ENCODE data around the gene POLR2I. TPM values are rescaled to one million over a fixed set of nuclear protein-coding genes. Genes with fewer than 3 reads are reported as not detected.
A peak's percentile ranks its signal among the peaks of the same experiment; 100 is the strongest.

POLR2I gene
- total RNA-seq: 10 to 100 TPM; 27.4 to 54.8 (median 50.7) TPM
- total RNA-seq (2013): 29.5 TPM
- 9.3 to 40.3 (median 15.6) reads per million in 29 experiments for total RNA-seq

DNA sequence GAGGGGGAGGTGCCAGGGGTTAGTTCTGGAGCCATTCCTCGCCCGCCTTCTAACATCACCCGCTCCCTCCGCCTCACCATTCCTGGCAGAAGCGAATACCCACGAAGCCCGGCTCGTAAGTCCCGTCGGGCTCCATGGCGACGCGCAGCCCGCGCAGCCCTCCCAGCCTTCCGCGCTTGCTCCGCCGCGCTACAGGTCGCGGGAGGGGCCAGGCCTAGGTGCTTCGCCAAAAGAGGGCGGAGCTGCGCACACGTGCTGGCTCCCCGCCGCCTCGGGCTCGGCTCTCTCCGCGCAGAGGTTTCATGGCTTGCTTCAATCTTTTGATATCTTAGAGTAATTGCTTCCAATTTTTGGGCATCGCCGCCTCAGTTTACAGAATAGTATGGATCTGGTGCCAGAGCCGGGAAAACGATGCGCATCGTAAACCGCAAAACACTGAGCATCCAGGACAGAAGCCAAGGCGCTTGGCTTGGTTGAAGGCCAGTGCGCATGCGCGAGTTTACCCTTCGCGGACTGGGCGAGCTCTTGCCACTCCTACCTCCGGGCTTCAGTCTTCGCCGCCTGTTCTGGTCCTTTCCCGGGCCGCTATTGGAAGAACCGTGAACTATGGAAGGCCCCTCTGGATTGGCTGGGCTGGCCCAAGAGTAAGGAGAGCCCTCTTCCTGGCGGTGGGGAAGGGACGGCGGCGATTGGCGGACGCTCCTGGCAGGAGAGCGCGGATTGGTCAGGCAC is at the start of gene POLR2I:
Gene POLR2I, minus strand, starts transcription at position 155 of the 732 bp plus-strand sequence. Its CDS starts 19 bp downstream, at position 136.
- POLR2A ChIA-PET: interaction anchor here (0.6 to 0.9 kb wide), 4 partner anchors 100 to 1108 kb away, joined by 3 to 9 read pairs (median 4); partner anchors contain the start of genes ZNF146 (in 1 of the 2) and ZNF565 (in 1 of the 2)
- under 1% methylated on average over 54 of the region's 60 CpGs for WGBS (ENCODE audit: insufficient coverage)
- CTCF ChIA-PET: interaction anchor here in 1 of 2 donors (0.5 to 1.8 kb wide), 6 partner anchors 12 to 1666 kb away, joined by 3 to 7 read pairs (median 3); no protein-coding TSS in a partner anchor

DNA sequence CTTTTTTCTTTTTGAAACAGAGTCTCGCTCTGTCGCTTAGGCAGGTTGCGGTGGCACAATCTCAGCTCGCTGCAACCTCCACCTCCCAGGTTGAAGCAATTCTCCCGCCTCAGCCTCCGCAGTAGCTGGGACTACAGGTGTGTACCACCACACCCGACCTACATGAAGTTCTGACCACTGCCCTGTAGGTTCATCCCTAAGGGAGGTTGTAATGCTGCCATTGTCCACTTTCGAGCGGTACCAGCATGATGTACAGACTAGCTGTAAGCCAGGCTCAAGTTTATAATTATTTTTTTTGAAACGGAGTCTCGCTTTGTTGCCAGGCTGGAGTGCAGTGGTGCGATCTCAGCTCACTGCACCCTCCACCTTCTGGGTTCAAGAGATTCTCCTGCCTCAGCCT is 49.1 kb upstream of the POLR2I start:
- Mint-ChIP-seq H3K27ac (no peak overlapping the region), H3K36me3 (no peaks in the 10 kb centered on the region), H3K4me3 (no peak overlapping the region), H3K9me3 (no peaks in the 10 kb centered on the region), H3K4me1 (no peaks in the 10 kb centered on the region), H3K27me3 (no peaks in the 10 kb centered on the region)
- POLR2A ChIA-PET: no interaction called here
- Histone ChIP-seq H3K27ac (ENCODE audit: low read length) (no peak overlapping the region), H3K36me3 (ENCODE audit: control insufficient read depth in 2 of 2, extremely low read depth in 1 of 2, insufficient read depth in 1 of 2, low read length in 1 of 2) (no peaks in the 10 kb centered on the region), H3K9me3 (no peaks in the 10 kb centered on the region), H3K4me1 (ENCODE audit: control insufficient read depth in 1 of 2, extremely low read depth in 1 of 2, insufficient read depth in 2 of 2, low read length in 2 of 2) (no peaks in the 10 kb centered on the region), H3K27me3 (replicated peaks in 1 of 2; ENCODE audit: control insufficient read depth in 2 of 2, extremely low read depth in 1 of 2, insufficient read depth in 2 of 2, low read length in 1 of 2) (no peaks in the 10 kb centered on the region), H3K4me3 (ENCODE audit: control insufficient read depth in 1 of 2, extremely low read depth in 1 of 2, low read length in 1 of 2) (no peak overlapping the region)
- DNase-seq (no peak), ATAC-seq (replicated peaks in 1 of 4) (no peak)
- WGBS (ENCODE audit: insufficient coverage): 91% methylated on average over 11 of the region's 12 CpGs
- CTCF ChIA-PET: no interaction called here

More for the DNA sequence above, at the start of gene POLR2I:
- Mint-ChIP-seq H3K4me3 (peak within 1 kb of the TSS; percentile 87 to 94 (median 90)), H3K27me3 (no peaks in the 10 kb centered on the region), H3K27ac (peak within 1 kb of the TSS; percentile 96 to 97), H3K36me3 (peaks cover 31% of the 10 kb centered on the region), H3K4me1 (peaks cover 45 to 48% (median 48%) of the 10 kb centered on the region in 3 donors), H3K9me3 (no peaks in the 10 kb centered on the region)
- Histone ChIP-seq H3K36me3 (ENCODE audit: control insufficient read depth in 2 of 2, extremely low read depth in 1 of 2, insufficient read depth in 1 of 2, low read length in 1 of 2) (peaks cover 4 to 42% of the 10 kb centered on the region in 2 donors), H3K4me3 (ENCODE audit: control insufficient read depth in 1 of 2, extremely low read depth in 1 of 2, low read length in 1 of 2) (peak within 1 kb of the TSS; percentile 61 to 94), H3K9me3 (no peaks in the 10 kb centered on the region), H3K27me3 (replicated peaks in 1 of 2; ENCODE audit: control insufficient read depth in 2 of 2, extremely low read depth in 1 of 2, insufficient read depth in 2 of 2, low read length in 1 of 2) (no peaks in the 10 kb centered on the region), H3K27ac (ENCODE audit: low read length) (peak within 1 kb of the TSS; percentile 68), H3K4me1 (ENCODE audit: control insufficient read depth in 1 of 2, extremely low read depth in 1 of 2, insufficient read depth in 2 of 2, low read length in 2 of 2) (peaks cover 5 to 40% of the 10 kb centered on the region in 2 experiments)
- peak; percentile 96 to 100 (median 99) for DNase-seq
- ATAC-seq (replicated peaks in 1 of 4): peak; percentile 87 to 89 (median 88)

DNA sequence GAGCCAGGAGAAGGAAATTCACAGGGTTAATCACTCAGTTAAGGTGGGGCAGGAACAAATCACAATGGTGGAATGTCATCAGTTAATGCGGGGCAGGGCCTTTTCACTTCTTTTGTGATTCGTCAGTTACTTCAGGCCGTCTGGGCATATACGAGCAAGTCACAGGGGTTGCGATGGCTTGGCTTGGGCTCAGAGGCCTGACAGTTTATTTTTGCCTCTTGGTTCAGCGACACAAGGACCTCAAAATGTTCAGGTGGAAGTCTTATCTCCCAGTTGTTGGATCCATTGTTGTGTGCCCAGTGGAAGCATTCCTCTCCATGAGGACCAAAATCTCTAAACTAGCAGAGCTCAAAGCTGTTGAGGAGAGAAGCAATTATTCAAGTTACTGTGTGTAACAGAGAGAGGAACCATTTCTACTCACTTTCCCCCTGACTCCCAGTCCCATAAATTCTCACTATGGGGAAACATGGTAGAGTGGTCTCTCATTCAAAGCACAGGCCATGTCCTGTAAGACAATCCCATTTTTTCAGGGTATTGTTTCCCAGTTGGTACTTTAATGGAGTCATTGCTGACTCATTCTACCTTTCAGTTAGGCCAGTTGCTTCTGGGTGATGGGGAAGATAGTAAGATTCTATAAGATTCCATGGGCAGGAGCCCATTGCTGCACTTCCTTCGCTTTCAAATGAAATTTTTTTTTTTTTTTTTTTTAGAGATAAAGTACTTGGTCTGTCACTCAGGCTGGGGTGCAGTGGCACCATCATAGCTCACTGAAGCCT is 46.3 kb upstream of the POLR2I start:
- H3K27me3 ChIP-seq (replicated peaks in 1 of 2; ENCODE audit: control insufficient read depth in 2 of 2, extremely low read depth in 1 of 2, insufficient read depth in 2 of 2, low read length in 1 of 2): no peaks in the 10 kb centered on the region
- no peaks in the 10 kb centered on the region for H3K4me1 ChIP-seq (ENCODE audit: control insufficient read depth in 1 of 2, extremely low read depth in 1 of 2, insufficient read depth in 2 of 2, low read length in 2 of 2)
- Mint-ChIP-seq H3K4me1 (no peaks in the 10 kb centered on the region), H3K36me3 (no peaks in the 10 kb centered on the region), H3K27me3 (no peaks in the 10 kb centered on the region), H3K27ac (no peak overlapping the region), H3K9me3 (no peaks in the 10 kb centered on the region), H3K4me3 (no peak overlapping the region)
- no peaks in the 10 kb centered on the region for H3K36me3 ChIP-seq (ENCODE audit: control insufficient read depth in 2 of 2, extremely low read depth in 1 of 2, insufficient read depth in 1 of 2, low read length in 1 of 2)
- CTCF ChIA-PET: interaction anchor here in 1 of 2 donors (0.6 kb wide), 1 partner anchor 33 kb away, joined by 3 read pairs; no protein-coding TSS in a partner anchor
- H3K9me3 ChIP-seq: no peaks in the 10 kb centered on the region
- no peak overlapping the region for H3K27ac ChIP-seq (ENCODE audit: low read length)
- WGBS (ENCODE audit: insufficient coverage): 95% methylated on average over 6 of the region's 7 CpGs
- no peak overlapping the region for H3K4me3 ChIP-seq (ENCODE audit: control insufficient read depth in 1 of 2, extremely low read depth in 1 of 2, low read length in 1 of 2)
- no peak for DNase-seq
- POLR2A ChIA-PET: no interaction called here
- no peak for ATAC-seq (replicated peaks in 1 of 4)

DNA sequence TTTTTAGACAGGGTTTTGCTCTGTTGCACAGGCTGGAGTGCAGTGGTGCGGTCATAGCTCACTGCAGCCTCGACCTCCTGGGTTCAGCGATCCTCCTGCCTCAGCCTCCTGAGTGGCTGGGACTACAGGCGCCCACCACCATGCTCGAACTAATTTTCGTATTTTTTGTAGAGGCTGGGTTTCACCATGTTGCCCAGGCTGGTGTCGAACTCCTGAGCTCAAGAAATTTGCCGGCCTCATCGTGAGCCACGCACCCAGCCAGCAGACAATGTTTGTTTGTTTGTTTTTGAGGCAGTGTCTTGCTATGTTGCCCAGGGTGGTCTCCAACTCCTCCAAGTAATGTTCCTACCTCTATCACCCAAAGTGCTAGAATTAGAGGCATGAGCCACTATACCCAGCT is 38.5 kb upstream of the POLR2I start:
- Mint-ChIP-seq H3K4me3 (no peak overlapping the region), H3K4me1 (peaks cover 0 to 3% (median 0%) of the 10 kb centered on the region in 3 donors), H3K27ac (no peak overlapping the region), H3K36me3 (peaks cover 25% of the 10 kb centered on the region), H3K9me3 (no peaks in the 10 kb centered on the region), H3K27me3 (no peaks in the 10 kb centered on the region)
- POLR2A ChIA-PET: interaction anchor here in 1 of 2 donors (0.7 kb wide), 1 partner anchor 99 kb away, joined by 3 read pairs; the partner anchor contains the start of gene THAP8
- DNase-seq: no peak
- Histone ChIP-seq H3K27ac (ENCODE audit: low read length) (no peak overlapping the region), H3K36me3 (ENCODE audit: control insufficient read depth in 2 of 2, extremely low read depth in 1 of 2, insufficient read depth in 1 of 2, low read length in 1 of 2) (peaks cover 0 to 30% of the 10 kb centered on the region in 2 donors), H3K4me1 (ENCODE audit: control insufficient read depth in 1 of 2, extremely low read depth in 1 of 2, insufficient read depth in 2 of 2, low read length in 2 of 2) (no peaks in the 10 kb centered on the region), H3K4me3 (ENCODE audit: control insufficient read depth in 1 of 2, extremely low read depth in 1 of 2, low read length in 1 of 2) (no peak overlapping the region), H3K9me3 (no peaks in the 10 kb centered on the region), H3K27me3 (replicated peaks in 1 of 2; ENCODE audit: control insufficient read depth in 2 of 2, extremely low read depth in 1 of 2, insufficient read depth in 2 of 2, low read length in 1 of 2) (no peaks in the 10 kb centered on the region)
- CTCF ChIA-PET: interaction anchor here in 1 of 2 donors (0.8 kb wide), 1 partner anchor 206 kb away, joined by 4 read pairs; no protein-coding TSS in a partner anchor
- ATAC-seq (replicated peaks in 1 of 4): no peak
- 96% methylated on average over 5 of the region's 10 CpGs for WGBS (ENCODE audit: insufficient coverage)

DNA sequence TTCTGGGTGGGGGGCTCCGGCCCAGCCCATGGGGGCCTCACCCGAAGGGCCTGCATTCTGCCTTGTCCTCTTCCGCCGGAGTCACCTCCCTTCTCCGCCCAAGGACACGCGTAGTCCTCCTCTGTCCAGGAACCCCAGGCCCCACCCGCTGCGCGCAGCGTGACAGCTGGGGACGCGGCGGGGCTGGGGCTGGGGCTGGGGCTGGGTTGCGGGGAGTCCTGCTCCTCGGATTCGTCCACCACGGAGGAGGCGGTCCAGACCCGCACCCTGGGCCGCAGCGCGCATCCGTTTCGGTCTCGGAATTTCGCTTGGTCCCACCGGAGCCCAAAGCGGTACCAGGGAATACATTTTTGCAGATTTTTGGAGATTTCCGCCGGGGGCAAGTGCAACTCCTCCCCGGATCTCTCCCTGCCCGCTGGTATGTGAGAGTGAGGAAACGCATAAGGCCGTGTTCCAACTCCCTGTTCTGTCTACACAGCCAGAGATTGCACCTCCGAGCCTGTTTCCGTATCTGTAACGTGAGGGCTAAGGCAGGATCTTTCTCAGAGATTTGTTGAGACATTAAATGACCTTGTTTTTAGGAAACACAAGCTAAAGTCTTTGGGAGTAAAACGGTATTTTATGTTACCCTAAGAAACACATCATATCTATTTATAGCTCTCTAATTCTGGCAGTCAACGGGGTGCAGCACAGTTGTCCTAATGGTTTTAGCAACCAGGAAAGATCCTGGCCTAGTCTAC is 37.8 kb upstream of the POLR2I start, which contains the start of gene COX7A1:
Gene COX7A1, minus strand, starts transcription at position 96 of the 740 bp plus-strand sequence. Its CDS starts 40 bp downstream, at position 56.
- 77% methylated on average over 30 of the region's 40 CpGs for WGBS (ENCODE audit: insufficient coverage)
- ChIA-PET CTCF (interaction anchor here in 1 of 2 donors (0.8 kb wide), 1 partner anchor 206 kb away, joined by 4 read pairs; no protein-coding TSS in a partner anchor), POLR2A (interaction anchor here in 1 of 2 donors (0.7 kb wide), 1 partner anchor 99 kb away, joined by 3 read pairs; the partner anchor contains the start of gene THAP8)
- DNase-seq (no peak), ATAC-seq (replicated peaks in 1 of 4) (no peak)
- H3K9me3 ChIP-seq: no peaks in the 10 kb centered on the region
- Mint-ChIP-seq H3K27me3 (no peaks in the 10 kb centered on the region), H3K27ac (no peak within 1 kb of the TSS), H3K36me3 (peaks cover 25% of the 10 kb centered on the region), H3K9me3 (no peaks in the 10 kb centered on the region), H3K4me3 (no peak within 1 kb of the TSS), H3K4me1 (peaks cover 0 to 3% (median 0%) of the 10 kb centered on the region in 3 donors)
- H3K27me3 ChIP-seq (replicated peaks in 1 of 2; ENCODE audit: control insufficient read depth in 2 of 2, extremely low read depth in 1 of 2, insufficient read depth in 2 of 2, low read length in 1 of 2): no peaks in the 10 kb centered on the region
- no peak within 1 kb of the TSS for H3K27ac ChIP-seq (ENCODE audit: low read length)
- no peak within 1 kb of the TSS for H3K4me3 ChIP-seq (ENCODE audit: control insufficient read depth in 1 of 2, extremely low read depth in 1 of 2, low read length in 1 of 2)
- H3K4me1 ChIP-seq (ENCODE audit: control insufficient read depth in 1 of 2, extremely low read depth in 1 of 2, insufficient read depth in 2 of 2, low read length in 2 of 2): no peaks in the 10 kb centered on the region
- peaks cover 4 to 35% of the 10 kb centered on the region in 2 donors for H3K36me3 ChIP-seq (ENCODE audit: control insufficient read depth in 2 of 2, extremely low read depth in 1 of 2, insufficient read depth in 1 of 2, low read length in 1 of 2)

All from T-cell (primary cell).